OCI-LY1 (cell line): ENCODE measurements around the gene TMEM161A.

Source experiments
- EZH2 ChIP-seq: fragments of 200-600 bp; sonication (generic), shearing (Covaris generic); IDR thresholded peaks from 2 replicates; pipeline ENCODE4 v1.8.0; 2017; ENCODE audit warnings: borderline replicate concordance, mixed run types, mild to moderate bottlenecking, antibody characterized with exemption, low read length, moderate library complexity, mixed read lengths
- TF ChIP-seq, protein P1 (sequence below): fragments of 200-600 bp; sonication (generic), shearing (Covaris generic); IDR thresholded peaks from 2 replicates; pipeline ENCODE4 v1.5.1; 2017; ENCODE audit warnings: mild to moderate bottlenecking, antibody characterized with exemption, low read length, moderate library complexity, mixed read lengths

DNA sequence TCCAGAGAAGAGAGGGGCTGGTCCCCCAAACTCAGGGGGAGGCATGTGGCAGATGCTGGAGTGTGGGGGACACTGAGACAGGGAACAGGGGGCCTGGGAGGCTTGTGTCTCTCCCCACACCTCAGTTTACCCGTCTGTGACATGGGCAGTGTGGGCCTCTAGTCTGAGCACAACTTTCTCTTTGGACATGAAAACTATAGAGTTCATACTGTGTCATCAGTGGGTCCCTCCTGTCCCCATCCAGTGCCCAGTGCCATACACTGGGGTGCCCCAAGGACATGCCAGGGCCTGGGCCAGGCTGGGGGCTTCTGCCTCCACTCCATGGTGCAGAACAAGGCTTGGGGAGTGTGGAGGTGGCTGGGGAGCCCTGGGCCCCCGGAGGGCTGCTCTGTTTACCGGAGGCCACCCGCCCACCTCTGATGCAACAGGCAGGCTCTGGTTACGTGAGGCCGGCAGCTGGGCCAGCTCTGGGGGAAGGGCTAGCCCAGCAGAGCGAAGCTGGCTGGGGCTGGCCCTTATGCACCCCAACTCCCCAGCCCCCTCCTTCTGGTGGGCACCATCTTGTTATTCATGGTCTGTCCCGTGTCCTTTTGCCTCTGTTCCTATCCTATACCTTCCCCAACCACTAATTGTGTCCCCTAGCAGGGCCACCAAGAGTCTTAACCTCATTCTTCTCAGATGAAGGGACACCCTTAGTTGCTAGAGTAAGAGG is 33.7 kb upstream of the TMEM161A start:
- TF ChIP-seq, protein P1, sequence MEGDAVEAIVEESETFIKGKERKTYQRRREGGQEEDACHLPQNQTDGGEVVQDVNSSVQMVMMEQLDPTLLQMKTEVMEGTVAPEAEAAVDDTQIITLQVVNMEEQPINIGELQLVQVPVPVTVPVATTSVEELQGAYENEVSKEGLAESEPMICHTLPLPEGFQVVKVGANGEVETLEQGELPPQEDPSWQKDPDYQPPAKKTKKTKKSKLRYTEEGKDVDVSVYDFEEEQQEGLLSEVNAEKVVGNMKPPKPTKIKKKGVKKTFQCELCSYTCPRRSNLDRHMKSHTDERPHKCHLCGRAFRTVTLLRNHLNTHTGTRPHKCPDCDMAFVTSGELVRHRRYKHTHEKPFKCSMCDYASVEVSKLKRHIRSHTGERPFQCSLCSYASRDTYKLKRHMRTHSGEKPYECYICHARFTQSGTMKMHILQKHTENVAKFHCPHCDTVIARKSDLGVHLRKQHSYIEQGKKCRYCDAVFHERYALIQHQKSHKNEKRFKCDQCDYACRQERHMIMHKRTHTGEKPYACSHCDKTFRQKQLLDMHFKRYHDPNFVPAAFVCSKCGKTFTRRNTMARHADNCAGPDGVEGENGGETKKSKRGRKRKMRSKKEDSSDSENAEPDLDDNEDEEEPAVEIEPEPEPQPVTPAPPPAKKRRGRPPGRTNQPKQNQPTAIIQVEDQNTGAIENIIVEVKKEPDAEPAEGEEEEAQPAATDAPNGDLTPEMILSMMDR: no peak
- no peak for TF ChIP-seq EZH2
